ENCODE results near the gene KIF20B.
A peak's percentile ranks its signal among the peaks of the same experiment; 100 is the strongest.

KIF20B gene

DNA sequence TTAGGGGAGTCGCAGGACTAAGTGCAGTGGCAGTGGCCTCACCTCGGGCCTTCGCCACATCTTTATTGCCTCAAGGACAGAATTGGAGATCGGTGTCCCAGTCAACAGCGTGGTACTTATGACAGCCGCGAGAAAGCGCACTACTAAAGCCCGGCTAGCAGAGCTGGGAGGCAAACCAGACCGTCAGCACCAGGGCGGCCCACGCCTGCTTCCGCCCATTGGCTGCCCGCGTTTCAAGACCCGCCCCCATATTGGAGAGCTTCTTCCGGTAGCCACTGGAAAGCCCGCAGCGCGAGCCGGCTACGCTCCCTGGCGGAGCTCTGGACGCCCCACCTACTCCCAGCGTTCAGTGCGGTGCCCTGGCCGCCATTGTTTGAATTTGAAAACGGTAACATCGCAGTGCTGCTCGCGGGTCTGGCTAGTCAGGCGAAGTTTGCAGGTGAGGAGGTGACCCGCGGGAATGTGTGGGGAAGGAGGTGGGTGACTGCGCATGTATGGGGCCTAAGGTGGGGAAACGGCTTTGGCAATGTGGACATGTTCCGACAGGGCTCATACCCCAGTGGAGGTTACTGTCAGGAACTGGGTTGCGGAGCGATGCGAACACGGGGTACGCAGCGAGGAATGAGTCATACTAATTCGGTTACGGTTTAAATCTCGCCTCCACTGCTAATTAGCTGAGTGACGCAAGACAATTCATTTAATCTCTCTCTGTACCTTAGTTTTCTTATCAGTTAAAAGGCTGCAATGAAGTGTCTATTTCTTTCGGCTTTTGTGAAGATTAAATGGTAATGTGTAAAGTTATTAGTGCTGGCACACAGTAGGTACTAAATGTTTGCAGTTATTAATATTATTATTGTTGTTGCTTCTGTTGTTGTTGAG lies at the start of gene KIF20B:
KIF20B (plus strand) TSS at position 349 of the 879 bp plus-strand sequence. CDS start 3,705 bp downstream, outside the sequence.
- peak; percentile 96 for DNase-seq

GRCh38 chr10:89651916-89652573 lies 49.3 kb upstream of the KIF20B start:
- DNase-seq: no peak

DNA sequence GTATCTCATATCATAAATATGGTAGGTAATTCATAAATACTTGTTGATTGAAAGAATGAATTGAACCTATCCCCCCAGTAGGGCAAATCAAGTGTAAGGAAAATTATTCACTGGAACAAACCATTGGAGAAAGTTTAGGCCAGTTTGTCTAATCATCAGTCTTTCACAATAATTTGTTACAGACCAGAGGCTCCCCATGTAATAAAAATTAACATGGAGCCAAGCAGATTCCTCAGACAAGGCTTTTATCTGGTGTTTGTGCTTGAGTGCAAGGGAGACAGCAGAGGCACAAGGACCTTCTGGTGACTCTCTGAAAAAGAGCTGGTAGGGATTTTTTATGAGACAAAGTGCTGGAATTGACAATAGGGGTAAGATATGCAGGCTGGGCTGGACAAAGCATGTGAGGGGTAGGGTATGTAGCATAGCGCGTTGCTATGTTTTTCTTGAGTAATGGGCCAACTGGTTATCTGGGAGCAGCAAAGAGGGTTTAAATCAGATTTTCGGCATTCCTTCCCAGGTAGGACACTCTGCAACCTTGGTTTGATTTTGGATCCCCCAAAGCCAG lies 48.5 kb upstream of the KIF20B start:
- DNase-seq: peak; percentile 3

- DNase-seq: peak; percentile 84
Observed at GRCh38 chr10:89653410-89653869, 48.0 kb upstream of the KIF20B start.

DNA sequence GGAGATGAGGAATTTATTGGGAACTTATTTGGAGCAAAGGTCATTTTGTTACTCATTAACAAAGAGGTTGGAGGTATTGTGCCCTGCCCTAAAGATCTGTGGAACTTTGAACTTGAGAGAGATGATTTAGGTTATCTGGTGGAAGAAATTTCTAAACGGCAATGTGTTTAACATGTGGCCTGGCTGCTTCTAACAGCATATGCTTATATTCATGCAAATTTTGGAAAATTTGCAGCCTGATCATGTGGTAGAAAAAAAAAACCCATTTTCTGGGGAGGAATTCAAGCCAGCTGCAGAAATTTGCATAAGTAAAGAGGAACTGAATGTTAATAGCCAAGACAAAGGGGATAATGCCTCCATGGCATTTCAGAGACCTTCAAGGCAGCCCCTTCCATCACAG lies 45.7 kb upstream of the KIF20B start:
- DNase-seq: no peak

- peak; percentile 53 for DNase-seq
Observed at GRCh38 chr10:89657302-89657701, 44.1 kb upstream of the KIF20B start.

GRCh38 chr10:89659143-89660131 lies 42.0 kb upstream of the KIF20B start:
- no peak for DNase-seq

DNA sequence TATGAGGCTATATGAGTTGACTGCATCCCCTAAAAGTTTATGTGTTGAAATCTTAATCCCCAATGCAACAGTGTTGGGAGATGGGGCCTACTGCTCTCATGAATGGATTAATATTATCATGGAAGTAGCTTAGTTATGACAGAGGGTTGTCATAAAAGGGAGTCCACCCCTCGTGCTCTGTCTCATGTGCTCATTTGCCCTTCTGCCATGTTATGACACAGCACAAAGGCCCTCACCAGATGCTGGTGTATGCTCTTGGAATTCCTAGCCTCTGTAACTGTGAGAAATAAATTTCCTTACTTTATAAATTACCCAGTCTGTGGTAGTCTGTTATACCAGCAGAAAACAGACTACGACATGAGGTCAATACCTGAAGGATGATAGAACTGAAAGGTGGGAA lies 38.8 kb upstream of the KIF20B start:
- no peak for DNase-seq

DNA sequence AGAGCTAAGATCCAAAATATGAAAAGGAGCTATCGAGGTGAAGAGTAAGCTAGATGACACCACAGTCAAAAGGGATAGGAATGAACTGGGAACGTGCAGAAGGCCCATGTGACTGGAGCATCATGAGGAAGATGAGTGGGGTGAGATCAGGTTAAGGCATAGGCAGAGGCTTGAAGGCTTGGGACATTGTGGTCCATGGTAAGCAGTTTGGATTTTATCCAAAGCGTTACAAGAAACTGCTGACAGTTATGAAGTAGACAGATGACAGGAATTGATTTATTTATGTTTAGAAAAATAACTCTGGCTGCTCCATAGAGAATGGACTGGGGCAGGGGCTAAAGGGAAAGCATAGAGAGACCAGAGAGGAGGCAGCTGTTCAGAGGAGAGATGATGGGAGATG lies 38.2 kb upstream of the KIF20B start:
- no peak for DNase-seq

DNA sequence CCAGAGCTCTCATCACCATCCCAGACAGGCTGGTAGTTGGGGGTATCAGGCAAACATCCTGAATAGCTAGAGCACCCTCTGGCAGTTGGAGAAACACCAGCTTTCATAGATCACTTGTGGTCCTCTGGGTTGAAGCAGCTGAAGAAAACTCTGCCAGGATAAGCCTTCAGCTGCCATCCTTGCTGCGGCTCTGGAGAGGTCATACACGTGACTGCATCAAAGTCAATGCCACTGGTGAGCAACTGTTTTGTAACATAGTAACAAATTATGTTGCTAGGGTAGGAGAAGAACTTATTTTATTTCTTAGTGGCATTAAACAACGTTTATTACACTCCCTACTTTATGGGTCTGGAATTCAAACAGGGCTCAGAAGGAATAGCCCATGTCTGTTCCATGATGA lies 37.2 kb upstream of the KIF20B start:
- DNase-seq: no peak

- DNase-seq: no peak
Observed at GRCh38 chr10:89665302-89665701, 36.1 kb upstream of the KIF20B start.

- no peak for DNase-seq
Observed at GRCh38 chr10:89666138-89666537, 35.3 kb upstream of the KIF20B start.

- no peak for DNase-seq
Observed at GRCh38 chr10:89668386-89669071, 32.9 kb upstream of the KIF20B start.

DNA sequence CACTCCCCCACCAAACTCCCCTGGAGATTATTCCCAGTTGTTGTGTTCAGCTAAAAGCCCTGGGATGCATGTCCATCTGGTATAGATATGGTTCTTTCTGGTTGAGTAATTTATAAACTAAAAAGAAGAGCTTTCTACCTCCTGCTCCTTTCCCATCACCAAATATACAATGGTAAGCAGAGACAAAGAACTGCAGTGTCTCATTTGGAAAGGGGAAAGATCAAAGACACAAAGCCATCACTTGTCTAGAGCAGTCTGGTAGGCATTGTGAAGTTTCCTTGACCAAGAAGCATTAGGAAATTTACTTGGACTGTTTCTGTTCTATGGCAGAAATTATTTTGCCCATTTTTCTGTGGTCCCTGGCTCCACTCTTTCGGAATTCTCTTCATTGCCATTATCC lies 31.4 kb upstream of the KIF20B start:
- no peak for DNase-seq

GRCh38 chr10:89670926-89671325 lies 30.5 kb upstream of the KIF20B start:
- DNase-seq: no peak

DNA sequence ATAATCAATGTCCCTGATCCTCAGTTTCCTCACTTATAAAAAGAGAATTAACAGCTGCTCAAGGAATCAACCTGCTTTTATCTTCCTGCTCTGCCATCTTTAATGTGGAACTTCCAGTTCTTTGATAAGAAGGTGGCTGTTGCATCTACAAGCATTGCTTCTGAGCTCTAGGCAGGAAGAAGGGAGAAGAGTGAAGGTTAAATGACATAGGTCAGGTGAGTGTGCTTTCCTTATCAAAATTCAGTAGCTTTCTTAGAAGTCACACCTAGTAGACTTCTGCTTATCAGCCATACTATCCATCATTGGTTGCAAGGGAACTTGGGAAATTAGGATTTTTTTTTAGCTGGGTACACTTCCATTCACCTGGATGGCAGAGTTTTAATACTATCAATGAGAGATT lies 24.0 kb upstream of the KIF20B start:
- DNase-seq: no peak

- no peak for DNase-seq
Observed at GRCh38 chr10:89679986-89680385, 21.4 kb upstream of the KIF20B start.

GRCh38 chr10:89683883-89684282 lies 17.5 kb upstream of the KIF20B start:
- no peak for DNase-seq

- DNase-seq: no peak
Observed at GRCh38 chr10:89684604-89685003, 16.8 kb upstream of the KIF20B start.

GRCh38 chr10:89685936-89686335 lies 15.5 kb upstream of the KIF20B start:
- DNase-seq: no peak

DNA sequence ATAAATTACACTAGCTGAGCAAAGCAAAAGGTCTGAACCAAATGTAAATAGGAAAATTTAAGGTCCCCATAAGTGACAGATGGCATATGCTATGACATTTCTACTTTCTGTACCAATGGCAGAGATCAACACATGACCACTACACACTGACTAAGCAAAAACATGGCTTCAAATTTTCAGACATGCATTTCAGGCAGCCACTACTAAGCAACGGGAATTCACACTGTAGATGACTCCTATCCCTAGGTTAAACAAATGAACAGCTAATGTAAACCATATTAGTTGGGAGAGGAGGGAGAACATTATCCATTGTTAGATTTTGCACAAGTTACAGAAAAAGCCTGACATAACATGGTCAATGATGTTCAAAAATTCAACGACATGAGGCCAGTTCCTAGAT lies 11.4 kb upstream of the KIF20B start:
- DNase-seq: no peak

DNA sequence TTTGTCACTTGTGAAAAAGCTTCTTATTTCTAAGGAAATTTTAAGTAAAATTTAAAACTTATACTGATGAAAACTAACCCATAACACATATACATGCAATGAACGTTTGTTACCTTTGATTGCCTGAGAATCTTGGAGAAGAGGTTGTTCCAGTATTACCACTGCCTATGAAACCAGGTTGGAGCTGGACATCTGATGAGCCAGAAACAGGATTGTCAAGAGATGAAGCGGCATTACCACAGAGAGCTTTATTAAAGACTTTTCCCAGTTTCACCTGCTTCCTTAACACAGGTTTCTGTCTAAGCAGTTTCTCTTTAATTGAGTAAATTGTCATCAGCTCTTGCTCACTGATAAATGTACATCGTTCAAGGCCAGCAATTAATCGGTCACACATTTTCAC lies 9.0 kb upstream of the KIF20B start:
- no peak for DNase-seq
